ENCODE measurements around the gene COL4A1. TPM values are rescaled to one million over a fixed set of nuclear protein-coding genes. Genes with fewer than 3 reads are reported as not detected.
"Not testable (repeated sequence)": the region's sequence is repeated elsewhere in the genome, so short reads cannot be mapped to it uniquely, and the experiment has no call there.

The COL4A1 gene
- total and polyA plus RNA-seq, 12 donors = 83.3 to 342 (median 147) TPM

GRCh38 chr13:110115591-110115990 is 191.4 kb downstream of the COL4A1 start:
- H3K27ac ChIP-seq = no peak overlapping the region
- 86 to 90% methylated on average over 5 of the region's 5 CpGs for WGBS, 2 donors
- H3K9me3 ChIP-seq = no peaks in the 10 kb centered on the region
- H3K27me3 ChIP-seq = peaks cover 0 to 17% (median 6%) of the 10 kb centered on the region in 7 donors
- ATAC-seq (no peak), DNase-seq (no peak)
- H3K4me1 ChIP-seq = peaks cover 0 to 14% (median 5%) of the 10 kb centered on the region in 9 donors
- H3K36me3 ChIP-seq = no peaks in the 10 kb centered on the region
- intact Hi-C loops (cut with DNase I) = no loop called here
- no peak for TF ChIP-seq CTCF (IDR thresholded peaks at IDR 0.05)
- H3K4me3 ChIP-seq = no peak overlapping the region

- Histone ChIP-seq H3K27me3 (peaks cover 0 to 17% (median 6%) of the 10 kb centered on the region in 7 donors), H3K27ac (no peak overlapping the region), H3K9me3 (no peaks in the 10 kb centered on the region), H3K4me3 (no peak overlapping the region), H3K4me1 (peaks cover 3 to 18% (median 13%) of the 10 kb centered on the region in 9 donors), H3K36me3 (no peaks in the 10 kb centered on the region)
- no peak for TF ChIP-seq CTCF (IDR thresholded peaks at IDR 0.05)
- ATAC-seq (no peak), DNase-seq (no peak)
- 79 to 88% methylated on average over 2 of the region's 2 CpGs for WGBS, 2 donors
- intact Hi-C loops (cut with DNase I) = no loop called here
These were observed 192.6 kb downstream of the COL4A1 start for GRCh38 chr13:110114316-110114715.

- Histone ChIP-seq H3K27ac (peak overlapping the region in 1 of 10 donors; percentile 7), H3K27me3 (peaks cover 0 to 17% (median 6%) of the 10 kb centered on the region in 7 donors), H3K36me3 (no peaks in the 10 kb centered on the region), H3K4me1 (peaks cover 3 to 22% (median 17%) of the 10 kb centered on the region in 9 donors), H3K9me3 (no peaks in the 10 kb centered on the region), H3K4me3 (no peak overlapping the region)
- DNase-seq (no peak), ATAC-seq (peak in 2 of 8 donors; percentile 3 to 14)
- no peak for TF ChIP-seq CTCF (IDR thresholded peaks at IDR 0.05)
- intact Hi-C loops (cut with DNase I) = no loop called here
- 81 to 89% methylated on average over 2 of the region's 2 CpGs for WGBS, 2 donors
These were observed 193.6 kb downstream of the COL4A1 start for GRCh38 chr13:110113284-110113764.

GRCh38 chr13:110112379-110112778 is 194.6 kb downstream of the COL4A1 start:
- 70 to 71% methylated on average over 6 of the region's 6 CpGs for WGBS, 2 donors
- intact Hi-C loops (cut with DNase I); H3K27me3 ChIP-seq; H3K36me3 ChIP-seq; H3K9me3 ChIP-seq; H3K27ac ChIP-seq; ATAC-seq; H3K4me3 ChIP-seq; DNase-seq: not testable (repeated sequence)
- H3K4me1 ChIP-seq = peaks cover 3 to 22% (median 17%) of the 10 kb centered on the region in 9 donors
- peak in 6 of 9 donors; percentile 22 to 37 (median 32) for TF ChIP-seq CTCF (IDR thresholded peaks at IDR 0.05)
